Chondrocyte (in vitro differentiated cells): Measurements from ENCODE around the gene FAM240A. TPM values are rescaled to one million over a fixed set of nuclear protein-coding genes. Genes with fewer than 3 reads are reported as not detected.

ENCODE experiments used
- DNase-seq: peaks from one replicate; pipeline ENCODE4 v3.0.0; 2021; ENCODE audit warnings: mixed read lengths, low spot score
- H3K27ac Mint-ChIP-seq: one replicate; pipeline ENCODE4 v1.8.0; 2021; ENCODE audit warnings: mild to moderate bottlenecking, moderate library complexity, mixed read lengths; ENCODE audit not compliant: unreplicated experiment
- H3K27me3 Mint-ChIP-seq: 2 replicates; pipeline ENCODE4 v1.8.0; 2021; ENCODE audit warnings: low read depth, mixed read lengths
- H3K36me3 Mint-ChIP-seq: 2 replicates; pipeline ENCODE4 v1.8.0; 2021; ENCODE audit warnings: low read depth, mixed read lengths
- H3K4me1 Mint-ChIP-seq: 2 replicates; pipeline ENCODE4 v1.8.0; 2021; ENCODE audit warnings: low read depth, mild to moderate bottlenecking, mixed read lengths
- H3K4me3 Mint-ChIP-seq: one replicate; pipeline ENCODE4 v1.8.0; 2021; ENCODE audit warnings: mild to moderate bottlenecking, moderate library complexity, mixed read lengths; ENCODE audit not compliant: unreplicated experiment
- H3K9me3 Mint-ChIP-seq: 2 replicates; pipeline ENCODE4 v1.8.0; 2021; ENCODE audit warnings: low read depth, mixed read lengths
- total RNA-seq: library from RNA; stranded (reverse); gene quantifications from 3 replicates; pipeline ENCODE4 v1.2.1, GENCODE V29; 2021
- TF ChIP-seq, protein P1 (sequence below): fragments of 200-600 bp; sonication (generic); IDR thresholded peaks from 2 replicates; pipeline ENCODE4 v1.5.0; 2021; ENCODE audit warnings: antibody characterized with exemption, mild to moderate bottlenecking, moderate library complexity

The FAM240A gene
- total RNA-seq, 1 donor from 2014 or later: not detected

DNA sequence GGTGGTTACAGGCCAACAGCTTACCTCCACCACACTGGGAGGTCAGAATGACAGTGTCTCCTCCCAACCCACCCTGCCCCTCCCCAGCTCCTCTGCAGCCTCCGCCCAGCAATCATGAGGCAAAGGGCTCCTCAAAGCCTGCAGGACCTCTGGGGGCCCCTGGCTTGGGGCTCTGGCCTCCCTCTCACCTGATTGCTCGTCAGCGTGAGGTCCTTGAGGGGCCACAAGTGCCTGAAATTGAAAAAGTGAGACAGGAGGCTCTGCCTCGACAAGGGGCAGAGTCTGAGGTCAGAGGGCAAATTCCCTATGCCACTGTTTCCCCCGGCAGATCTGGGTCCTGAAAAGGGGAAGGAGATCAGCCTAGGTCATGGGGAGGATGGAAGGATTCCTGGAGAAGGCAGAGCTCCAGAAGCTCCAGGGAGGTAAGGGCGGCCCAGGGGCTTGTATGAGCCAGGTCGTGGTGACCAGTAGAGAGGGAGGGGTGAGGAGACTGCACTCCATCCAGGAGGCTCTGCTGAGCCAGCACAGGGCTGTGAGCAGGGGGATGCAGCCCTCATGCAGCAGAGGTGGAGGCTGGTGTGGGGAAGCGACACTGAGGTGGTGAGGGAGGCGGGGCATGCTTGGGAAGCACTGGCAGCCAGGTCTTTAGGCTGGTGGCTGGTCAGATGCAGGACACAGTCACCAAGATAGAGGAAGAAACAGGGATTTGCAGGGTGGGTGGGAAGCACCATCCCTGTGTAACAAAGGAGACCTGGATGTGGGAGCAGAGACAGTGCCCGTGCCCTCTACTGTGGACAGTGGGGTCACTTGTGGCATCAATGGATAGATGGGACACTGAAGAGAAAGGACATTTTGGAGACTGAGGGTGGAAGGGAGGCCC, 61.1 kb downstream of the FAM240A start:
- H3K27me3 Mint-ChIP-seq: no peaks in the 10 kb centered on the region
- no peak overlapping the region for H3K27ac Mint-ChIP-seq
- no peak overlapping the region for H3K4me3 Mint-ChIP-seq
- H3K9me3 Mint-ChIP-seq: no peaks in the 10 kb centered on the region
- TF ChIP-seq, protein P1, sequence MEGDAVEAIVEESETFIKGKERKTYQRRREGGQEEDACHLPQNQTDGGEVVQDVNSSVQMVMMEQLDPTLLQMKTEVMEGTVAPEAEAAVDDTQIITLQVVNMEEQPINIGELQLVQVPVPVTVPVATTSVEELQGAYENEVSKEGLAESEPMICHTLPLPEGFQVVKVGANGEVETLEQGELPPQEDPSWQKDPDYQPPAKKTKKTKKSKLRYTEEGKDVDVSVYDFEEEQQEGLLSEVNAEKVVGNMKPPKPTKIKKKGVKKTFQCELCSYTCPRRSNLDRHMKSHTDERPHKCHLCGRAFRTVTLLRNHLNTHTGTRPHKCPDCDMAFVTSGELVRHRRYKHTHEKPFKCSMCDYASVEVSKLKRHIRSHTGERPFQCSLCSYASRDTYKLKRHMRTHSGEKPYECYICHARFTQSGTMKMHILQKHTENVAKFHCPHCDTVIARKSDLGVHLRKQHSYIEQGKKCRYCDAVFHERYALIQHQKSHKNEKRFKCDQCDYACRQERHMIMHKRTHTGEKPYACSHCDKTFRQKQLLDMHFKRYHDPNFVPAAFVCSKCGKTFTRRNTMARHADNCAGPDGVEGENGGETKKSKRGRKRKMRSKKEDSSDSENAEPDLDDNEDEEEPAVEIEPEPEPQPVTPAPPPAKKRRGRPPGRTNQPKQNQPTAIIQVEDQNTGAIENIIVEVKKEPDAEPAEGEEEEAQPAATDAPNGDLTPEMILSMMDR: no peak
- DNase-seq: peak; percentile 69
- H3K36me3 Mint-ChIP-seq: peaks cover 2% of the 10 kb centered on the region
- H3K4me1 Mint-ChIP-seq: no peaks in the 10 kb centered on the region

DNA sequence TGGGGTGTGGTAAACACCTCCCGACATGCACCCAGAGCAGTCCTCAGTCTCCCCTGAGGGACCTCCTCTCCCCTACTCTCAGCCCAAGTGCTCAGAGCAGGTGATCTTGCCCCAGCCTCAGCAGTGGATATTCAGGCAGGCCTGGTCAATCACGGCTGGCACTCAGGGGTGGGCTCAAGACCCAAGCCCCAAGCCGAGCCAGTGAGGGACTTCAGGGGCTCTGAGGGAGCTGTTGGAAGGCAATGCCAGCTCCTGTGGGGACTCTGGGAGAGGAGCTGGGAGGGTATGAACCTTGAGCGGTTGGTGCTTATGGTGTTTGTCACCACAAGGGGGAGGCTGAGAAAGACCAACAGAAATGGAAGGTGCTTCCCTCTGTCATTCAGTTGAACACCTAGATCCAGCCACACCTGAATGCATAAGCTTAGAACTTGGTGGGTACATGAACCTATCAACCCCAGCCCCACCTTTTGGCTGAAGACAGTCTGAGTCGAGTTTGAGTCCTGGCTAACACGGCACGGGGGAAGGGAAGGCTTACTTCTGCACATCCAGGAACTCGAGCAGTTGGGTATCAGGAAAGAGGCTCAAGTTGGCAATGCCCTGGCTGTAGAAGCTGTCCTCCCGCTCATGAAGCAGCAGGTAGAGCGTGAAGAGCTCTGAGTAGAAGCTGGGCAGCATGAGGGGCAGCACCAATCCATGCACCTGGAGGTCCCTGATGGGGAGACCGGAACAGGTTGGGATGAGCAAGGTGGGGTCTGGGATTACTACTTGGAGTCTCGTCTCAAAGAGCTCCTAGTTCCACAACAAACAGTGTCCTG, 61.9 kb downstream of the FAM240A start:
- Mint-ChIP-seq H3K36me3 (peaks cover 2% of the 10 kb centered on the region), H3K27me3 (no peaks in the 10 kb centered on the region), H3K4me3 (no peak overlapping the region), H3K4me1 (no peaks in the 10 kb centered on the region), H3K27ac (no peak overlapping the region), H3K9me3 (no peaks in the 10 kb centered on the region)
- TF ChIP-seq, protein P1: peak; percentile 46
- DNase-seq: peak; percentile 67

DNA sequence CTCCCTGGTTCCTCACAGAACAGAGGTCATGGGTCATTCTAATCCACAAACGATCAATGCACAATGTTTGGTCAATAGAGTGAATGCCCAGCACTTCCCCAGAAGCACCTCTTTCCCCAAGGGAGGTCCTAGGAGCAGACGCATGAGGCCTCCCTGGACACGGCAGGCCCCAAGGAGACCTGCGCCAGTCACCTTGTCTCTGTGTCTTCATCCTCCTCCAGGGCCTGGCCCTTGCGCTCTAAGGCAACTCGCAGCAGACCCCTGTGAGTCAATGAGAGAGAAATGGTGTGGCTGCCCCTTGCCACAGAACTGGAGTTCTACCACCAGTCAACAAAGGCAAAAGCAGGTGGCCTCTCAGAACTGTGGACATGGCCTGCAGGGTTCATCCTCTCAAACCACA, 63.1 kb downstream of the FAM240A start:
- H3K36me3 Mint-ChIP-seq: peaks cover 2% of the 10 kb centered on the region
- no peak overlapping the region for H3K4me3 Mint-ChIP-seq
- TF ChIP-seq, protein P1: no peak
- DNase-seq: peak; percentile 36
- H3K27ac Mint-ChIP-seq: no peak overlapping the region
- peaks cover under 1% of the 10 kb centered on the region for H3K27me3 Mint-ChIP-seq
- no peaks in the 10 kb centered on the region for H3K9me3 Mint-ChIP-seq
- H3K4me1 Mint-ChIP-seq: no peaks in the 10 kb centered on the region

Other genes with a start within 250 kb of the FAM240A start
- gene CCR5, start 241.6 kb upstream of the FAM240A start, total RNA-seq: not detected in 3 replicates
- not detected in 3 replicates for gene CCRL2, start 205.3 kb upstream of the FAM240A start, total RNA-seq
- gene LTF, start 147.6 kb upstream of the FAM240A start, total RNA-seq: not detected in 3 replicates
- gene RTP3, start 114.5 kb upstream of the FAM240A start, total RNA-seq: not detected in 3 replicates
- 0.46 to 2.2 TPM (median 1.9 TPM) in 3 replicates for gene LRRC2, start 46.2 kb upstream of the FAM240A start, total RNA-seq
- 1.4 to 5.2 TPM (median 3.6 TPM) in 3 replicates for gene ALS2CL, start 81.2 kb downstream of the FAM240A start, total RNA-seq
- 0.25 TPM in 1 of 3 replicates, not detected in the others for gene TMIE, start 88.9 kb downstream of the FAM240A start, total RNA-seq
- gene PRSS50, start 105.3 kb downstream of the FAM240A start, total RNA-seq: not detected in 3 replicates